SK-N-SH treated with all-trans-retinoic acid at 6 μM for 48 hours (cell line): Measurements from ENCODE around the gene ALOX12.

Experiments used
- ATAC-seq: fragments of 200-7000 bp; cut with Tn5 transposase; 3 replicates; pipeline ENCODE4 v1.9.1; 2020; ENCODE audit warnings: mild to moderate bottlenecking, moderate library complexity
- BACH2 ChIP-seq: fragments of 250-450 bp; sonication (Bioruptor Pico); IDR thresholded peaks from 2 replicates; pipeline ENCODE4 v1.9.0; 2021; ENCODE audit warnings: mild to moderate bottlenecking, borderline replicate concordance
- CREB5 ChIP-seq: fragments of 250-450 bp; sonication (Bioruptor Pico); IDR thresholded peaks from 2 replicates; pipeline ENCODE4 v1.5.1; 2020; ENCODE audit warnings: low read depth, mild to moderate bottlenecking, moderate library complexity
- CSDC2 ChIP-seq: fragments of 250-450 bp; sonication (Bioruptor Pico); IDR thresholded peaks from 2 replicates; pipeline ENCODE4 v1.5.0; 2020; ENCODE audit warnings: mild to moderate bottlenecking, moderate library complexity
- CSRNP3 ChIP-seq: fragments of 250-450 bp; sonication (Bioruptor Pico); IDR thresholded peaks from 2 replicates; pipeline ENCODE4 v1.5.1; 2021; ENCODE audit warnings: mild to moderate bottlenecking, moderate library complexity
- ISL1 ChIP-seq: fragments of 250-450 bp; sonication (Bioruptor Pico); IDR thresholded peaks from 2 replicates; pipeline ENCODE4 v2.1.2; 2022; ENCODE audit warnings: mild to moderate bottlenecking, moderate library complexity
- PATZ1 ChIP-seq: fragments of 250-450 bp; sonication (Bioruptor Pico); IDR thresholded peaks from 2 replicates; pipeline ENCODE4 v1.8.0; 2020; ENCODE audit warnings: mild to moderate bottlenecking, moderate library complexity, borderline replicate concordance
- POU6F1 ChIP-seq: fragments of 250-450 bp; sonication (Bioruptor Pico); IDR thresholded peaks from 2 replicates; pipeline ENCODE4 v1.8.0; 2021; ENCODE audit warnings: low read depth, mild to moderate bottlenecking, moderate library complexity, borderline replicate concordance
- PPARA ChIP-seq: fragments of 250-450 bp; sonication (Bioruptor Pico); IDR thresholded peaks from 2 replicates; pipeline ENCODE4 v1.5.0; 2020; ENCODE audit warnings: mild to moderate bottlenecking, borderline replicate concordance
- RARB ChIP-seq: fragments of 250-450 bp; sonication (Bioruptor Pico); IDR thresholded peaks from 2 replicates; pipeline ENCODE4 v1.8.0; 2021; ENCODE audit warnings: mild to moderate bottlenecking, moderate library complexity
- TCF4 ChIP-seq: fragments of 250-450 bp; sonication (Bioruptor Pico); IDR thresholded peaks from 2 replicates; pipeline ENCODE4 v1.8.0; 2021; ENCODE audit warnings: mild to moderate bottlenecking, moderate library complexity, borderline replicate concordance
- ZC3H10 ChIP-seq: fragments of 250-450 bp; sonication (Bioruptor Pico); IDR thresholded peaks from 2 replicates; pipeline ENCODE4 v1.5.1; 2021; ENCODE audit warnings: mild to moderate bottlenecking, moderate library complexity
- ZFP3 ChIP-seq: fragments of 250-450 bp; sonication (Bioruptor Pico); IDR thresholded peaks from 2 replicates; pipeline ENCODE4 v1.5.0; 2020; ENCODE audit warnings: mild to moderate bottlenecking, moderate library complexity
- ZFP30 ChIP-seq: fragments of 450-650 bp; formaldehyde crosslinking; IDR thresholded peaks from 2 replicates; pipeline ENCODE4 v1.5.0; 2022; ENCODE audit warnings: mild to moderate bottlenecking, moderate library complexity
- ZNF565 ChIP-seq: fragments of 450-650 bp; formaldehyde crosslinking; conservative IDR thresholded peaks from 2 replicates; pipeline ENCODE4 v1.5.0; 2020; ENCODE audit warnings: low read depth, mild to moderate bottlenecking, moderate library complexity
- ZNF70 ChIP-seq: fragments of 450-650 bp; formaldehyde crosslinking; IDR thresholded peaks from 2 replicates; pipeline ENCODE4 v1.5.0; 2020; ENCODE audit warnings: mild to moderate bottlenecking, moderate library complexity
- TF ChIP-seq, protein P1 (sequence below): fragments of 250-450 bp; sonication (Bioruptor Pico); IDR thresholded peaks from 2 replicates; pipeline ENCODE4 v1.5.0; 2020; ENCODE audit warnings: mild to moderate bottlenecking, moderate library complexity

The ALOX12 gene

DNA sequence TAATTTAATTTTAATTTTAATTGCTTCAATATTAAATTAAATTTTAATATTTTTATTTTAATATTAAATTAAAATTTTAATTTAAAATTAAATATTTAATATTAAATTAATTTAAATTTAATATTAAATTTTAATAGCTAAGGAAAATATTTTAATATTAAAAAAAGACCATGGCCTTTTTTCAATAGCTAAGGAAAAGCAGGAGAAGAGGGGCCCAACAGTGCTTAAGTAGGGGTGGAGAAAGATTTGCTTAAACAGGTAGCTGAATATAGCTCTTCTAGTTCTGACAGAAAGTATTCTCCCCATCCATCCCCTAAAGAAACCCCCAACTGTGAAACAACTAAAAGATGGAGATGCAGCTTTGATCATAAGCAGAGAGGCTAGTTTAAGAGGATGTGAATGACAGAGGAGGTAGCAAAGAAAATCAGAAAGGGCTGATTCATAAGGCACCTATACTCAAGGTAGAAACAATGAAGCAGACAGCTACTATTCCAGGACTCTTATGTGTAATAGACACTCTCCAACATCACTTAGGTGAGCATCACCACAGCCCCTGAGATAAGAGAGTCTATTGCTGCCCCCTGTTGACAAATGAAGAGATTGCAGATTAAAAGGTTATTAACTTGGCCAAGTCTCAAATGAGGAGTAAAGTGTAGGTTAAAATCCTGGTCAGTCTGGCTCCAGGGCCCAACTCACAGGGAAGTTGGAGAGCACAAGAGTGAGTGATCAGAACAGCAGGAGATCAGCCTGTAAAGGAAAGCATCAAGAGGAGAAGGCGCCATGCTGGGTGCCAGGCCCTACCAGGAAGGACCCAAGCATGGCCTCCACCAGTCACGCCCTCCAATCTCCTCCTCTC is 8.8 kb downstream of the ALOX12 start:
- peak; percentile 92 for ATAC-seq
- no peak for TF ChIP-seq TCF4 (CRISPR knock-in tag)

GRCh38 chr17:7005716-7006115 is 9.9 kb downstream of the ALOX12 start:
- TF ChIP-seq PPARA (CRISPR knock-in tag) (no peak), PATZ1 (CRISPR knock-in tag) (no peak), ZNF70 (CRISPR knock-in tag) (no peak), BACH2 (CRISPR knock-in tag) (no peak)
- TF ChIP-seq, protein P1, sequence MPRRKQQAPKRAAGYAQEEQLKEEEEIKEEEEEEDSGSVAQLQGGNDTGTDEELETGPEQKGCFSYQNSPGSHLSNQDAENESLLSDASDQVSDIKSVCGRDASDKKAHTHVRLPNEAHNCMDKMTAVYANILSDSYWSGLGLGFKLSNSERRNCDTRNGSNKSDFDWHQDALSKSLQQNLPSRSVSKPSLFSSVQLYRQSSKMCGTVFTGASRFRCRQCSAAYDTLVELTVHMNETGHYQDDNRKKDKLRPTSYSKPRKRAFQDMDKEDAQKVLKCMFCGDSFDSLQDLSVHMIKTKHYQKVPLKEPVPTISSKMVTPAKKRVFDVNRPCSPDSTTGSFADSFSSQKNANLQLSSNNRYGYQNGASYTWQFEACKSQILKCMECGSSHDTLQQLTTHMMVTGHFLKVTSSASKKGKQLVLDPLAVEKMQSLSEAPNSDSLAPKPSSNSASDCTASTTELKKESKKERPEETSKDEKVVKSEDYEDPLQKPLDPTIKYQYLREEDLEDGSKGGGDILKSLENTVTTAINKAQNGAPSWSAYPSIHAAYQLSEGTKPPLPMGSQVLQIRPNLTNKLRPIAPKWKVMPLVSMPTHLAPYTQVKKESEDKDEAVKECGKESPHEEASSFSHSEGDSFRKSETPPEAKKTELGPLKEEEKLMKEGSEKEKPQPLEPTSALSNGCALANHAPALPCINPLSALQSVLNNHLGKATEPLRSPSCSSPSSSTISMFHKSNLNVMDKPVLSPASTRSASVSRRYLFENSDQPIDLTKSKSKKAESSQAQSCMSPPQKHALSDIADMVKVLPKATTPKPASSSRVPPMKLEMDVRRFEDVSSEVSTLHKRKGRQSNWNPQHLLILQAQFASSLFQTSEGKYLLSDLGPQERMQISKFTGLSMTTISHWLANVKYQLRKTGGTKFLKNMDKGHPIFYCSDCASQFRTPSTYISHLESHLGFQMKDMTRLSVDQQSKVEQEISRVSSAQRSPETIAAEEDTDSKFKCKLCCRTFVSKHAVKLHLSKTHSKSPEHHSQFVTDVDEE (CRISPR knock-in tag) = no peak
- TF ChIP-seq, all 23 proteins: peak for 0
- no peak for ATAC-seq

- no peak for ATAC-seq
- TF ChIP-seq PPARA (CRISPR knock-in tag) = no peak
- TF ChIP-seq ZFP3 (CRISPR knock-in tag) = no peak
- TF ChIP-seq ISL1 (CRISPR knock-in tag) = no peak
- no peak for TF ChIP-seq CSDC2 (CRISPR knock-in tag)
- TF ChIP-seq TCF4 (CRISPR knock-in tag) = no peak
- no peak for TF ChIP-seq ZFP30 (CRISPR knock-in tag)
- no peak for TF ChIP-seq CSRNP3
- TF ChIP-seq, protein P1 (CRISPR knock-in tag) = no peak
- no peak for TF ChIP-seq POU6F1
- TF ChIP-seq BACH2 (CRISPR knock-in tag) = no peak
- no peak for TF ChIP-seq RARB (CRISPR knock-in tag)
- no peak for TF ChIP-seq CREB5 (CRISPR knock-in tag)
- TF ChIP-seq ZC3H10 (CRISPR knock-in tag) = no peak
- no peak for TF ChIP-seq ZNF565 (CRISPR knock-in tag)
These were observed 11.3 kb downstream of the ALOX12 start for GRCh38 chr17:7007143-7007542.
